HG02610 (cell line): ENCODE data around the gene CAMSAP2.
"Not testable (repeated sequence)": the region's sequence is repeated elsewhere in the genome, so short reads cannot be mapped to it uniquely, and the experiment has no call there.

ENCODE experiments used
- ATAC-seq: cut with Tn5 transposase; IDR thresholded peaks from one replicate; pipeline ENCODE4 v1.9.1; 2021; ENCODE audit warnings: mild to moderate bottlenecking, moderate library complexity; ENCODE audit not compliant: unreplicated experiment

The CAMSAP2 gene

DNA sequence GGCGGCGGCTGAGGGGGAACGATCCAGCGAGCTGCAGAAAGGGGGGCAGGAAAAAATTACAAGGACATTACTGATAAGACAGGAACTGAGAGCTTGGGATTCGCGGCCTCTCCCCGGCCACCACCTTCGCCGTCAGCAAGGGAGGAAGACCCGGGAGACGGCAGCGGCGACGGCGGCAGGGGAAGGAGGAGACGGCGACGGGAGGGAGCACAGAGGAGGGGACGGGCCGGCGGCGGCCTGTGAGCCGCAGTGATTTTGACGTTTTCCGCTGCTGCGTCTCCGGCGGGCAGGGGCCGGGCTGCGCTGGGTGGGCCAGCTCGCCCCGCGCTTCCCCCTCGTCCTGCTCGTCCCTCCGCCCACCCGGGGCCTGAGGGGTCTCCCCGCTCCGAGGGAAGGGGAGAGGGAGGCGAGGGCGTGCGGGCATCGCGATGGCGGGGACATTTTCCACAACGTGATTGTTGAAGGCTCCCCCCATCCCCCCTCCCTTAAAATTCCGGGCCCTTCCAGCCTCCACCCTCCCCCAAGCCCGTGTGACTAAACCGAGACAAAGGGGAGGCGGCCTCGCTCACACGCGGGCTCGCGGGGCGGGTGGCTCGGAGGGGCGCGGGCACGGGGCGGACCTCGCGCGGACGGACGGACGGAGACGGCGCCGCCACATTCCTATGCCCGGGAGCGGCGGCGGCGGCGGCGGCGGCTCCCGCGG, 407 bp downstream of the CAMSAP2 start:
- peak; percentile 42 for ATAC-seq

- no peak for ATAC-seq
Measured at GRCh38 chr1:200739702-200740570, 1.2 kb downstream of the CAMSAP2 start.

GRCh38 chr1:200740571-200741208, 2.0 kb downstream of the CAMSAP2 start:
- ATAC-seq: no peak

GRCh38 chr1:200741551-200742207, 3.0 kb downstream of the CAMSAP2 start:
- ATAC-seq: no peak

DNA sequence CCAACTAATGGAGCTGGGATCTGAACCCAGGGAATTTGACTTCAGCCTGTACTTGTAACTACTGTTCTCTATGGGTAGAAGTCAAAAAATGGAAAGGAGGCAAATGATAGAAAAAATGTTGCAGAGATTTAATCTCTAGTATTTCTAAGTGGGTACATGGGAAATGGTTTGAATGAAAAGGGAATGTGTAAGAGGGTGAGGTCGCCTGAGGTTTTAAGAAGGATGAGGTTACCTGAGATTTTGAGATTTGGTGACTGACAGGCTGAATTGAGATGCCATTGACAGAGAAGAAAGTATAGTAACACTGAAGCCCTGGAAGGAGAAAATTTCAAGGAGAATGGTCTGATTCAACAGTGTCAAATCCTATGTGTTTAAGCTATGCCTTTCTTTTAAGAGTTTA, 5.5 kb downstream of the CAMSAP2 start:
- ATAC-seq: no peak

GRCh38 chr1:200749090-200749489, 10.4 kb downstream of the CAMSAP2 start:
- ATAC-seq: no peak

DNA sequence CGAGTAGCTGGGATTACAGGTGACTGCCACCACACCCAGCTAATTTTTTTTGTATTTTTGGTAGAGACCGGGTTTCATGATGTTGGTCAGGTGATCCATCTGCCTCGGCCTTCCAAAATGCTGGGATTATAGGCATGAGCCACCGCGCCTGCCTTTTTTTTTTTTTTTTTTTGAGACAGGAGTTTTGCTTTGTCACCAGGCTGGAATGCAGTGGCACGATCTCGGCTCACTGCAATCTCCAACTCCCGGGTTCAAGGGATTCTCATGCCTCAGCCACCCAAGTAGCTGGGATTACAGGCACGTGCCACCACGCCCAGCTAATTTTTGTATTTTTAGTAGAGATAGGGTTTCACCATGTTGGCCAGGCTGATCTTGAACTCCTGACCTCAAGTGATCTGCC, 12.1 kb downstream of the CAMSAP2 start:
- ATAC-seq: not testable (repeated sequence)

GRCh38 chr1:200751717-200752116, 13.0 kb downstream of the CAMSAP2 start:
- peak; percentile 95 for ATAC-seq

- no peak for ATAC-seq
Measured at GRCh38 chr1:200753650-200754198, 15.0 kb downstream of the CAMSAP2 start.

- no peak for ATAC-seq
Measured at GRCh38 chr1:200755456-200755855, 16.8 kb downstream of the CAMSAP2 start.

DNA sequence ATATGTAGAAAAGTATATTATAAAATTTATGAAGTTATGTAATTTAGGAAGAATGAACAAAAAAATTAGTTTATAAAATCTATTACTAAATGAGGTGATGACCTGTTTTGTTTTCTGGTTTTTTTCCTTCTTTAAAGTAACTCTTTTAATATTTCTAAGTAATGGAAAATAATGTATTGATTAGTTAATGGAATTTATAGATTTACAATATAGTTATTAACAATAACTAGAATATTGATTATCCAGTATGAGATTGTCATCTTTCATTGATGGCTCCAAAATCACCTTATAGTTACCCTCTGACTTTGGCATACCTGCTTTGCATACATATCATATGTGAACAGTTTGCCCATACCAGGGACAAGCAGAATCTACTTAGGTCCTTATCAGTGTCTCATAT, 23.4 kb downstream of the CAMSAP2 start:
- no peak for ATAC-seq

DNA sequence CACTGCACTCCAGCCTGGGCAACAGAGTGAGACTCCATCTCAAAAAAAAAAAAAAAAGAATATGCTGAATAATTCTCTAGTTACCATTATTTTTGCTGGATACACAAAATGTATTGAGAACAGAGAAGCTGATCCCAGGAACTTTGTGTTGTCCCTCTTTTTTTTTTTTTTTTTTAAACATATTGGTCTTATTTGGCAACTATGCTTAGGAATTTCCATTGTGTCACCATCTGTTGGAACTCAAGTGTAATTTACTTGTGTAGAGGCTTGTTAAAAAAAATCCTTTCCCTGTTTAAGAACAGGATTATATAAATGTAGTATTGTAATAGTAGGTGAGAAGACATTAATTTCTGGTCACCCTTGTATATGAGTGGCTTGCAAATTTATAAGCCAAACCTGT, 28.6 kb downstream of the CAMSAP2 start:
- ATAC-seq: no peak

DNA sequence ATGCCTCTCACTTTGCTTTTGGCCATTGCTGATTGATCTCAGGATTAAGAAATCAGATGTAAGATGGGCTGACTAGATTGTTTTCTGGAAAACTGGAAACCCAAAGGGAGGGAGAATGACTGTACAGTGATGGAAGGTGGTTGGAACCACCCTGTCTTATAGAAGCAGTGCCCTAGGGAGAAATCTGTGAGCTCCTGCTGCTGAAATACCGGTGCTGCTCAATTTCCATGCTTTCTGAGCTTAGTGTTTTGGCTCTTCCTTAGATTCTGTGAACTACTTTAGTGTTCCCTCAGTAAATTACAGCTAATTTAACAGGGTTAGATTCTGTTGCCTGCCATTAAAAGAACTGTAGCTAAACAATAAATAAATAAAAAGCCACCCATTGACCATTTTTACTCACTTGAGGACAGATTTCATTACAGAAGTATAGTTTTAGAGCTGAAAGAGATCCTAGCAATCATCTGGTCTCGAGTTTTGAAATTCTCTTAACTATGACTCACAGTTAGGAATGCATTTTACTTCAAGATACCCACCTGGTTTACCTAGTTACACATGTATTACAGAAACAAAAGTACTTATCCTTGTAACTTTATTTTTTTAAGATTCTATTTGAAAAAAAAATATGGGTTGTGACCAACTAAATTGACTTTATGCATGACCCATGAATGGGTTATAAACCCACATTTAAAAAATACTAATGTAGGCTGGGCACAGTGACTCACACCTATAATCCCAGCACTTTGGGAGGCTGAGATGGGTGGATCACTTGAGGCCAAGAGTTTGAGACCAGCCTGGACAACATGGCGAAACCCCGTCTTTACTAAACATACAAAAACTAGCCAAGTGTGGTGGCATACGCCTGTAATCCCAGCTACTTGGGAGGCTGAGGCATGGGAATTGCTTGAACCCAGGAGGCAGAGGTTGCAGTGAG, 33.2 kb downstream of the CAMSAP2 start:
- ATAC-seq: no peak

- peak; percentile 61 for ATAC-seq
Measured at GRCh38 chr1:200774311-200774710, 35.6 kb downstream of the CAMSAP2 start.

GRCh38 chr1:200774735-200775444, 36.2 kb downstream of the CAMSAP2 start:
- peak; percentile 39 for ATAC-seq

- ATAC-seq: no peak
Measured at GRCh38 chr1:200775850-200776249, 37.2 kb downstream of the CAMSAP2 start.

DNA sequence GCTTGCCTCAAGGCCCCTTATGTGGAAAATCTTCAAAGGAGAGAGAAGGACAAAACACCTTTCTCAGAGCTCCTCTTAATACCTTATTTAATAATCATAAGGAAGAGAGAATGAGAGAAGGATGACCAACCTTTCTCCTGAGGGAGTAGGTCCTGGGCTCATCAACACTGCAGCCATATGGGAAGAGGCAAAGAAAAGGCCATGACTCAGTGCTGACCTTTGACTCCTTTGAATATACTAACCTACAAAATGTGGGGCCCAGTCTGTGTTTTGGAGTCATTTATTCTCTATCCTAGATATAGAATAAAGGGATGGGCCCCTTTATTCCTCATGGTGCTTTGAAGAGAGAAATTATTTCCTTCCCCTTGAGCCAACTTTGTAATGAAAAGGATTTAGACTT, 38.3 kb downstream of the CAMSAP2 start:
- no peak for ATAC-seq

DNA sequence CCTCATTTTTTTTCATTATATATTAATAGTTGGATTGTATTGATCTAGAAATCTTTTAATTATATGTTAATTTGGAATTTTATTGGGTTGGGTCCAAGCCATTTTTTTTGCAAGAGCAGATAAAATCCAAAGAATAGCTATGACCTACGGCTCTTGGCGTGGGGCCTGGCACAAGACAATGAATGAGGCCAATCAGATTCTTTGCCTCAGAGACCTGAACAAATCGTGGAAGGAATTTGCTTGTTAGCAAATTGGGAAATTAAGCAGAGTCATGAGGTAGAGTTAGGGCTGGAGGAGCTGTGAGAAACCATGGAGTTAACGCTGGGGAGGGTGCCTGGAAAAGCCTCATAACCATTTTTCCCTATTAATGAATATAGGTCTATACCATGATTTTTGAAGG, 40.1 kb downstream of the CAMSAP2 start:
- no peak for ATAC-seq

- ATAC-seq: no peak
Measured at GRCh38 chr1:200779326-200779725, 40.6 kb downstream of the CAMSAP2 start.
